Subcutaneous adipose tissue (tissue), 4 donors: Measurements from ENCODE around the gene BAG1. TPM values are rescaled to one million over a fixed set of nuclear protein-coding genes. Genes with fewer than 3 reads are reported as not detected.

Source experiments
- total RNA-seq, 4 donors: library from RNA; depleted of rRNA; stranded (reverse); fragments of >200 nt; gene quantifications; one replicate each; pipeline ENCODE4 v1.1.0, GENCODE V29; 2016
- TF ChIP-seq, protein P1 (sequence below): fragments of 450-650 bp; IDR thresholded peaks from one replicate; pipeline ENCODE4 v1.5.1; 2016; ENCODE audit warnings: low read depth, mild to moderate bottlenecking, control low read depth, antibody characterized with exemption, moderate library complexity

Gene BAG1
- total RNA-seq, 4 donors from 2014 or later = 60.3 to 92.5 (median 77.8) TPM

DNA sequence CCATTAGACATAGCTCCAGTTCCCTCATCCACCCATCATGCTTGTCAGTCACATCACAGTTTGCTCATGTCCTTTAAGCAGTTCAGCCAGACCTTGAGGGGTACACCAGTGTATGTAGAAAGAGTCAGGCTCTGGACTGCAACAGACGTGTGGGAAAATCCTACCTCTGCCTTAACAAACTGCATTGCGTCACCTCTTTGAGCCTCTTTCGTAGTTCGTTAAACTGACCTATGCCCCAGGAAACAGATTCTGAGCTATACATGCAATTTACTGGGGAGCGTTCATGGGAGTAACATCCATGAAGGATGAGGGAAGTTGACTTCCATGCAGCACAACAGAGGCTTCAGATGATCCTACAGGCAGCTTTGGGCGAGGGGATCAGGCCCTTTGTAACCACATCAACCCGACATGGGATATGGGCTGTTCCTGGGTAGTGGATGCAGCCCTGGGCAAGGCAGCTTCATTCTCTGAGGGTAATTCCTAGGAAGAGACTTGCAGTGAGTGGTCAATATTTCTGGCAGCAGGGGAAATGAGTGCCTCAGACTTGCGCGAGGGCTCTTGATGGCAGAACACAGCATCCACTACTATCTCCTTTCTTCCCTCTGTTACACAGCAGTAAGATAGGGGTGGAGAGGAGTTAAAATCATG, 20.2 kb downstream of the BAG1 start:
- TF ChIP-seq, protein P1, sequence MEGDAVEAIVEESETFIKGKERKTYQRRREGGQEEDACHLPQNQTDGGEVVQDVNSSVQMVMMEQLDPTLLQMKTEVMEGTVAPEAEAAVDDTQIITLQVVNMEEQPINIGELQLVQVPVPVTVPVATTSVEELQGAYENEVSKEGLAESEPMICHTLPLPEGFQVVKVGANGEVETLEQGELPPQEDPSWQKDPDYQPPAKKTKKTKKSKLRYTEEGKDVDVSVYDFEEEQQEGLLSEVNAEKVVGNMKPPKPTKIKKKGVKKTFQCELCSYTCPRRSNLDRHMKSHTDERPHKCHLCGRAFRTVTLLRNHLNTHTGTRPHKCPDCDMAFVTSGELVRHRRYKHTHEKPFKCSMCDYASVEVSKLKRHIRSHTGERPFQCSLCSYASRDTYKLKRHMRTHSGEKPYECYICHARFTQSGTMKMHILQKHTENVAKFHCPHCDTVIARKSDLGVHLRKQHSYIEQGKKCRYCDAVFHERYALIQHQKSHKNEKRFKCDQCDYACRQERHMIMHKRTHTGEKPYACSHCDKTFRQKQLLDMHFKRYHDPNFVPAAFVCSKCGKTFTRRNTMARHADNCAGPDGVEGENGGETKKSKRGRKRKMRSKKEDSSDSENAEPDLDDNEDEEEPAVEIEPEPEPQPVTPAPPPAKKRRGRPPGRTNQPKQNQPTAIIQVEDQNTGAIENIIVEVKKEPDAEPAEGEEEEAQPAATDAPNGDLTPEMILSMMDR = no peak

DNA sequence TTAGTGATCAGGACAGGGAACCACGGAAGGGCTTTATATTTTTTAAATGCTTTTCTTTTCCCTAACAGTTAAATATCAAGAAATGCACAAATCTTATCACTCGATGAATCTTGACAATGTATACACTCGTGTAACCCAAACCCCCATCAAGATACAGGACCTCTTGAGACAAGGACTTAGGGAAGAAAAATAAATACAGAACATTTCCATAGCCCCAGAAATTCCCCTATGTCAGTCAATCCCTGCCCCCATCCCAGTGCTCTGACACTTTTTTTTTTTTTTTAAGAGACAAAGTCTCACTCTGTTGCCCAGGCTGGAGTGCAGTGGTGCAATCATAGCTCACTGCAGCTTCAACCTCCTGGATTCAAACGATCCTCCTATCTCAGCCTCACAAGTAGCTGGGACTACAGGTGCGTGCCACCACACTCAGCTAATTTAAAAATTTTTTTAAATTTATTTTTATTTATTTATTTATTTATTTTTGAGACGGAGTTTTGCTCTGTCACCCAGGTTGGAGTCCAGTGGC, 21.8 kb downstream of the BAG1 start:
- TF ChIP-seq, protein P1 = no peak

DNA sequence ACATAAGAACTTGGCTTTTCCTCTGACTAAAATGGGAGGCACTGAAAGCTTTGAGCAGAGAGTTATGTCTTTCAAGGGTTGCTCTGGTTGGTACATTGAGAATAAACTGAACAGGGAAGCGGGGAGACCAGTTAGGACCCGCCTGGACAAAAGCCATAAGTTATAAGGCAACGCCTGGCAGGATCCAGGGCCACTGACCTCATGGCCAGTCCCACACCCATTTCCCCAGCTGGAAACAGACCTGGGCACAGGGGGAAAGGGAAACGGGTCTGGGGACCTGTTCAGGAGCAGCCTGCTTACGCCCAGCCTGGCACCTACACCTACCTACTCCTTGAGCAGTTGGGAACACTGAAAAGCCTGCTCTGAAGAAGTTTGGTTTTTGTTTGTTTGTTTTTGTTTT, 23.2 kb downstream of the BAG1 start:
- TF ChIP-seq, protein P1 = no peak

DNA sequence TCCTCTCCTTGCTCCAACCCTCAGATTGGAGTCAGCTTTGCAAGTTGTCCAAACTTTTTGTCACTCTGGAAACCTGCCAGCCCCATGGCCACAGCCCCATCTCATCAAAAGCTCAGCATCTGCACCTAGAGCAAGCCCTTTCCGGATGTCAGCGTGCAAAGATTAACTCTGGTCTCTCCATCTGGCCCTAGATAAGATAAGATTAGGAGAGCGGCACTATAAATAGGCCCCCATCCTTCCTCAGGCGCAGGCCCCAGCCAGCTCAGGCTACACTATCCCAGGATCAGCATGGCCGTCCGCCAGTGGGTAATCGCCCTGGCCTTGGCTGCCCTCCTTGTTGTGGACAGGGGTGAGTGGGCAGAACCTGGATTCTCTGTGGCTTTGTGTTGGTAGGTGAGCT, 24.6 kb downstream of the BAG1 start, which contains the start of gene SPINK4:
SPINK4 (plus strand) TSS at position 247 of the 400 bp plus-strand sequence; CDS start at position 289, 42 bp downstream.
- TF ChIP-seq, protein P1 = no peak

DNA sequence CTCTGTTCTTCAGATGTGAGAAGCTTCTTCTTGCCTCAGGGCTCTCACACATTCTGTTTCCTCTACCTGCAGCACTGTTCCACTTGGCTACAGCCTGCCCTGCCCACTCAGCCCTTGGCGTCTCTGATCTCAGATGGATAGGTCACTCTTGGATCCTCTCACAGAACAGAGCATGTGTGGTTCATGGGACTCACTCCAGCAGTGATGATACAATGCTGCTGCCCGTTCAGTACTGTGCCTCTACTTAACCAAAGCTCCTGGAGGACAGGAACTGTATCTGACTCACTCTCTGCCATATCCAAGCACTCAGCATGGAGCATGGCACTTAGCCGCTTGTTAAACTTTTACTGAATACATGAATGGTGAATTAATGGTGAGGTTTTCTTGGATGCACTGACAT, 27.9 kb downstream of the BAG1 start:
- TF ChIP-seq, protein P1 = no peak

DNA sequence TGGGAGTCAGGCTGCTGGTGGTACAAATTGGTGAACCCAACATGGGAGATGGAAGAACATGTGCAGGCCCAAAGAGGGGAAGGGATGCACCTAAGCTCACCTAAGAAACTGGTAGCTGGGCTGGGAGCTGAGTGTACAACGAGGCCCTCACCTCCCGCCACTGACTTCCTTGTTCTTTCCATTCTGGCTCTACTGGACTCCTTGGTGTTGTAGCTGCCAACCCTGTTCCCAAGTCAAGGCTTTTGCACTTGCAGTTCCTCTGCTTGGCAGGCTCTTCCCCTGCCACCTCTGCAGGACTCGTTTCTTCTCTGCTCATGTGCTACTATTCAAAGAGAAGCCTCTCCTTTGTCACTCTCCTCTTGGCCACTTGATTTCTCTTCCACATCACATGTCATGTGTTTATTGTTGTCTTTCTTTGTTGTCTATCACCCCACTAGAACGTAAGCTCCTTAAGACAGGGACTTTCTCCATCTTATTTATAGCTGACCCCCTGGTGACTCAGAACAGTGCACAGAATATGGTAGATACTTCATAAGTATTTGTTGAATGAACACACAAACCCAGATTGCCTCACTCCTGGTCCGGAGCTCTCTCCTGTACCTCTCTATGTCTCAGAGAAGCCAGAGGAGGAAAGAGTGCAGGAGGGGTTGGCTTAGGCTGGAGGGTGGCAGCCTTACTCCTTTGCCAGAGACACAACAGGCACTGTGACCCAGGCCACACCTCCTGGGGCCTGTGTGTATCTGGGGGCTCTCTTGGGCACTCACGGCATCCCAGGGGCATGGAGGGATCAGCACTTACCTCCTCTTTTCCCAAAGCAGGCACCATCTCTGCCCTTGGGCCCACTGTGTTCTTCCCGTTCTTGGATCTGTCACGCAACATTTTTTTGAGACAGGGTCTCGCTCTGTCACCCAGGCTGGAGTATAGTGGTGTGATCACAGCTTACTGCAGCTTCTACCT, 29.7 kb downstream of the BAG1 start:
- TF ChIP-seq, protein P1 = no peak
